ENCODE results near the gene AMOT.

Gene AMOT

DNA sequence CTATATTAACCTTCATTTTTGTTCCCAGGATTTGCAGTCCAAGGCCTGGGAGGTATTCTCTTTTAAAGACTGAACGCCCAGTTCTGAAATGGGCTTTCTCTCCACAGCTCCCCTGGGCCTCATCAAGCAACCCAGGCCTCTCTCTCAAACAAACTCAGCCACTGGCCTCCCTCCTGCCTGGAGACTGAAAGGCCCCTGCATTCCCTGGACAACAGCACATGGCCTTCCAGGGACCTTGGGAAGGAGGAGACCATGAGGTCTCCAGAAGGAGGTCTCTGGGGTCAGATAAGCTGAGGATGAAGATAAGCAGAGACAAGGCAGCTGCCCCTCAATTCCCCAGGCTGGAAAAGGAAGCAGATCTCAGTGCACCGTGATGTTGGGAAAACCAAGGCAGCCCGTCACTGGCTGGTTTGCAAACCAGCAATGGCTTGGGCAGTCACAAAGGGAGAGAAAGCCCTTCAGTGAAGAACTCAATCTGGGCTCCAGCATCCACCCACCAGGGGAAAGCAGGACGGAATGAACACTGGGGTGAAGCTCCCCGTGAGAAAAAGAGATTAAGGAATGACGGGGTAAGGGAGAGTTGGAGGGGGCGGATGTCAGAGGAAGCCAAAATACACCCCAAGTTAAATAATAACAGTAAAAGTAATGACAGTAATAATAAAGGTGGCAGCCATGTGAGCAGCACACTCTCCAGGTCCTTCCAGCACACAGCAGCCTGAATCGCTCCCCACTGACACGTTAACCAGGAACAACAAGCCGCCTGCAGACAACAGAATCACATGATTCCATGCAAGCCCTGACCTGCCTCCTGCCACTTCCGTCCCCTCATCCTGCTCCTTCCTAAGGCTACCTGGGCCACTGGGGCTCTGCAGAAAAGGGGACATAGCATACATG lies 22.3 kb downstream of the AMOT start:
- Histone ChIP-seq H3K27me3 (ENCODE audit: control insufficient read depth, insufficient read depth, low read length) (no peaks in the 10 kb centered on the region), H3K4me1 (ENCODE audit: control insufficient read depth, insufficient read depth, low read length) (peaks cover 10% of the 10 kb centered on the region), H3K9me3 (ENCODE audit: control insufficient read depth, low read length) (no peaks in the 10 kb centered on the region), H3K36me3 (ENCODE audit: control insufficient read depth, insufficient read depth, low read length) (no peaks in the 10 kb centered on the region), H3K9ac (ENCODE audit: low read length) (no peak overlapping the region), H3K4me3 (ENCODE audit: low read length) (no peak overlapping the region)

DNA sequence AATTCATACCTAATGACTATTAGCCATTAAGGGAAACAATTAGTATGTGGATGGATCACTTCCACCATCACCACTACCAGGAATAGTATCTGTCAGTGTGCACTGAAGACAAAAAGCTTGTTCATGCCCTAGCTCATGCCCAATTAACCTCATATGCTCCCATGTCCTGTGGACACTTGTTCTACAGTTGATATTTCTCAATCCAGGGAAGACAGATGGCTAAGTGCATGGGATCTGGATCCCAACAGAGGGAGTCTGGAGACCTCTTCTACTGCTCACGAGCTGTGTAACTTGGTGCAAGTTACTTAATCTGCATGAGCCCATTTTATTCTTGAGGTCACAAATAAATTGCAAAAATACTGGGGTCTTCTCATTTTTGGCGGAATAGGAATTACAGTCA lies 23.7 kb downstream of the AMOT start:
- Histone ChIP-seq H3K4me3 (ENCODE audit: low read length) (no peak overlapping the region), H3K27me3 (ENCODE audit: control insufficient read depth, insufficient read depth, low read length) (no peaks in the 10 kb centered on the region), H3K36me3 (ENCODE audit: control insufficient read depth, insufficient read depth, low read length) (no peaks in the 10 kb centered on the region), H3K9me3 (ENCODE audit: control insufficient read depth, low read length) (no peaks in the 10 kb centered on the region), H3K4me1 (ENCODE audit: control insufficient read depth, insufficient read depth, low read length) (peaks cover 10% of the 10 kb centered on the region), H3K9ac (ENCODE audit: low read length) (no peak overlapping the region)

DNA sequence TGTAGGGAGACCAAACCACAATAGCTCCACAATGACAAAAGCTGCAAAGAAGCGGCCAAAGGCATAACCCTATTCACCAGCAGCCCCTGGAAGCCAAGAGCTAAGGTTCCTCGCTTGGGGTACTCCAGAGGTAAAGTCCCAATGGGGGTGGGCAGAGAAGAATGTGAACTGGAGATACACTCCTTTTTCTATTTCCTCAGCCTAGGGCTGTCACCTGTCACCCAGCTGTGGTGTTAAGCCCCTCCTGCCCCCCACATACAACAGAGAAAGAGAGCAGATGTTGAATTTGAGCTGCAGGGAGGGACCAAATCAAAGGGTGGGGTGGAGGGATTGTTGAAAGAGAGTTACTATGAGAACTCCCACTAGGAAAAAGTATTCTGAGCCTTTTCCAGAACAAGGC lies 26.1 kb downstream of the AMOT start:
- H3K36me3 ChIP-seq (ENCODE audit: control insufficient read depth, insufficient read depth, low read length), result no peaks in the 10 kb centered on the region
- no peak overlapping the region for H3K4me3 ChIP-seq (ENCODE audit: low read length)
- no peaks in the 10 kb centered on the region for H3K9me3 ChIP-seq (ENCODE audit: control insufficient read depth, low read length)
- H3K4me1 ChIP-seq (ENCODE audit: control insufficient read depth, insufficient read depth, low read length), result no peaks in the 10 kb centered on the region
- H3K27me3 ChIP-seq (ENCODE audit: control insufficient read depth, insufficient read depth, low read length), result no peaks in the 10 kb centered on the region
- H3K9ac ChIP-seq (ENCODE audit: low read length), result no peak overlapping the region

DNA sequence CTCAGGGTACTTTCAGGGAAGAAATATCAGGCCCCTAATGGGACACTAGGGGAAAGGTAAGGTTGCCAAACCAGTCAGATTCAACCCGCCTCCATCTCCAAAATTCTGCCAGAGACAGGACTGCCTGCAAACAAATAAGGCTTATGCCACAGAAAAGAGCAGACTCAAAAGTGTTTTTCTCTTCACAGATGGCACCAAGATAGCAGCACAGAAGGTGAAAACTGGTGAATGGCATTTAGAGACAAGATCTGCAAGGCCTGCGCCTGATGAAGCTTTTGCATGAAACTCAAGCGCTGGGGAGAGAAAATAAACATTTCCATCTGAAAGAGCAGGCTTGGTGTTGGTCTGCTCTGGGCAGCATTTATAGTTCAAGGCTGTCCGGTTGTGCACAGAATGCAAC lies 27.9 kb downstream of the AMOT start:
- Histone ChIP-seq H3K4me3 (ENCODE audit: low read length) (no peak overlapping the region), H3K27me3 (ENCODE audit: control insufficient read depth, insufficient read depth, low read length) (no peaks in the 10 kb centered on the region), H3K4me1 (ENCODE audit: control insufficient read depth, insufficient read depth, low read length) (no peaks in the 10 kb centered on the region), H3K9ac (ENCODE audit: low read length) (no peak overlapping the region), H3K9me3 (ENCODE audit: control insufficient read depth, low read length) (no peaks in the 10 kb centered on the region), H3K36me3 (ENCODE audit: control insufficient read depth, insufficient read depth, low read length) (no peaks in the 10 kb centered on the region)

DNA sequence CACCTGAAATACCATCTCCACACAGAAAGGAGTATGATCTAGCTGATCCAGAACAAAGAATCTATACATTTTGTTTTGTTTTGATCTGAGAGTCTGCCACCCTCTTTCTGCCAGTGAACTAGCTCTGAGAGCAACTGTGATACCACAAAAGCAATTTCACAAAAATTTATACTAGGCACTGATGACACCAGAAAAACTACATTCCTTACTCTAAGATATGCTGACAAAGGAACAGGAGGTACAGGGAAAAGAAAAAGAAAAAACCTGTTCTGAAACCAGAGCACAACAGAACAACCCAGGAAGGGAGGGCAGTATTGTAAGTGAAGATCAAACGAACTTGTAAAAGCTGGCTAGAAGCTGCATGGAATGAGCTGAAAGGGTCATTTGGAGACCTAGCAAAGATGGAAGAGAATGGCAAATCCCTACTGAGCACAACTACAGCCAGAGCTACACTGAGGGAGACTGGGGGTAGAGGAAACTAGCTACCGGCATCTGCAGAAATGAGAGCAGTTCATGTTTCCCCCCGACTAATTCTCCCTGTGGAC lies 31.9 kb downstream of the AMOT start:
- Histone ChIP-seq H3K9ac (ENCODE audit: low read length) (no peak overlapping the region), H3K4me3 (ENCODE audit: low read length) (no peak overlapping the region), H3K9me3 (ENCODE audit: control insufficient read depth, low read length) (no peaks in the 10 kb centered on the region), H3K36me3 (ENCODE audit: control insufficient read depth, insufficient read depth, low read length) (no peaks in the 10 kb centered on the region), H3K27me3 (ENCODE audit: control insufficient read depth, insufficient read depth, low read length) (no peaks in the 10 kb centered on the region), H3K4me1 (ENCODE audit: control insufficient read depth, insufficient read depth, low read length) (no peaks in the 10 kb centered on the region)

DNA sequence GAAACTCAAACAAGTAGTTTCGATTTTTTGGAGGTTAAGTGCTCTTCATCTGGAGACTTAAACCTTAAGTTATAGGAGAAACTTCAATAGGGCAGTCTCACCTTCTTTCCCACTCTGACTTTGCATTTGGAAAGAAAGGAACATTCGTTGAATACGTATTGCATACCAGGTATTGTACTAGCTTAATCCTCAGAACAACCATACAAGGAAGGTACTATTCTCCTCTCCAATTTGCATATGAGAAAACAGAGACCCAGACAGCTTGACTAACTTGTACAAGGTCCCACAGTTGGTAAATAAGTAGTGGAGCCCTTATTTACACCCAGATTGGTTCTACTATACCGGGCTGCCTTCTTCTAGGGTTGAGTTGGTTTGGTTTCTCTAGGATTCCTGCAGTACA lies 32.6 kb downstream of the AMOT start:
- Histone ChIP-seq H3K36me3 (ENCODE audit: control insufficient read depth, insufficient read depth, low read length) (no peaks in the 10 kb centered on the region), H3K27me3 (ENCODE audit: control insufficient read depth, insufficient read depth, low read length) (no peaks in the 10 kb centered on the region), H3K9ac (ENCODE audit: low read length) (no peak overlapping the region), H3K9me3 (ENCODE audit: control insufficient read depth, low read length) (no peaks in the 10 kb centered on the region), H3K4me1 (ENCODE audit: control insufficient read depth, insufficient read depth, low read length) (no peaks in the 10 kb centered on the region), H3K4me3 (ENCODE audit: low read length) (no peak overlapping the region)

DNA sequence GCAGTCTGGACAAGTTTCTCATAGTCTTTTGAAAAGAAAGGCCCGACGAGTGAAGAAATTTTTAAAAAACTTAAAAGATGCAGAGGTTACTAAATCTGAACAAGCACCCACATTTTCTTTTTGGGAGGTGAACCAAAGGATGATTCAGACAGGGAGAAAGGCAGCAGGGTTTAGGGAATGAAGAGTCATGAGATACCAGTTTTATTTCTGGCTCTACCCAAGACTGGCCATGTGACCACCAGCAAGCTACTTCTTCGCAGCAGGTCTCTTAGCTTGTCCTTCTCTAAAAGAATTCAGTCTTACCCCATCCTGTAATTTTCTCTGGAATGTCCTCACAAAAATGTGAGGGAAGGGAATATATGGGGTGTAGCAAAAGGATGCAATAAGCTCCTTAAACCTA lies 37.6 kb downstream of the AMOT start:
- H3K27me3 ChIP-seq (ENCODE audit: control insufficient read depth, insufficient read depth, low read length), result no peaks in the 10 kb centered on the region
- no peaks in the 10 kb centered on the region for H3K4me1 ChIP-seq (ENCODE audit: control insufficient read depth, insufficient read depth, low read length)
- H3K4me3 ChIP-seq (ENCODE audit: low read length), result no peak overlapping the region
- H3K36me3 ChIP-seq (ENCODE audit: control insufficient read depth, insufficient read depth, low read length), result no peaks in the 10 kb centered on the region
- H3K9ac ChIP-seq (ENCODE audit: low read length), result no peak overlapping the region
- no peaks in the 10 kb centered on the region for H3K9me3 ChIP-seq (ENCODE audit: control insufficient read depth, low read length)

DNA sequence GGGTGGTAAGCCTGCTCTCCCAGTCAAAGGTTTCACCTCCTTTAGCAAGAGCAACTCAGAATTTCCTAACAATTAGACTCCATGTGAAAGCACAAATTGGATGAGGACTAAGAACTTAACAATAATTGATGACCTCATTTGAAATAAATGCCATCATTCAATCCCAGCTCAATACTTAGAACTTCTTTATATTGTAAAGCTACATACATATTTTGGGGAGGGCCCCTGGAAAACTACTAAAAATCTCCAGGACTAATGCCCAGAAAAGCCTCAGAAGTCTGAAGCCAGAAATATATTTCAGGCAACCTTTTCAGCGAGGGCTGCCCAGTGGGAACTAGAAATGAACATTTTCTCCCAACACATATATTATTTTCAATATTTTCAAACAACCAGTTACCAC lies 38.1 kb downstream of the AMOT start:
- Histone ChIP-seq H3K9me3 (ENCODE audit: control insufficient read depth, low read length) (no peaks in the 10 kb centered on the region), H3K27me3 (ENCODE audit: control insufficient read depth, insufficient read depth, low read length) (no peaks in the 10 kb centered on the region), H3K4me1 (ENCODE audit: control insufficient read depth, insufficient read depth, low read length) (no peaks in the 10 kb centered on the region), H3K9ac (ENCODE audit: low read length) (no peak overlapping the region), H3K36me3 (ENCODE audit: control insufficient read depth, insufficient read depth, low read length) (no peaks in the 10 kb centered on the region), H3K4me3 (ENCODE audit: low read length) (no peak overlapping the region)

DNA sequence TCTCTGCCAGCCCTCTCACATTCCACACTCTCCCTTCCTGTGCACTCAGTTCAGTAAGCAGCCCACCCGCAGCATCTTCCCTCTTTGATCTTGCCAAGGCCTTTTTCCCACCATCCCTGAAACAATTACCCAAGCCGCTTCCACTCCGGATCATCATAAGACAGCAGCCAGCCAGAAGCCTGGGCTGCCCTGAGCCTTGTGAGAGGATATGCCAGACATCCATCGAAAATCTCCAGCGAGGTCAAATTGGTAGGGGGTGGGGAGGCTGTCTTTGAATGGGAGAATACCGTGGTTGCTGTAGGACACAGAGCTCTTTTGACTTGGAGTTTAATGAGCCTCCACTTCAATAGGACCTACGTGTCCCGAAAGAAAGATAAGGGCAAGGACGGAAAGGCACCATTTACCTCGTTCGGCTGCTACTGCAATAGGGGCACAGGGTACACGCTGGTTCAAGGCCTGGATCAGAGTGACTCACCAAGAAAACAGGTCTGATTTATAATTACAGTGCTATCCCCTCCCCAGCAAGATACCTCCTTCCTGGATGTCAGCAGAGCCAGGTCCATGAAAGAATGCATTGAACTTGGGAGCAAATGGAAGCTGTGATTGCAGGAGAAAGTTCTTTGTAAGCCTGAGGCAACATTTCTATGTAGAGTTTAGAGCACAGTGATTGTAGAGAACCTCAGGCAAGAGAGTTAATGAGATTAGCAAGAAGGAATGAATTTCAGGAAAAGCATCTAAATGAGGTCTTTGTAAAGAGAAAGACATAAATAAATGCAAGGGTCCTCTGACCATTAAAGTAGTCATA lies 39.5 kb downstream of the AMOT start:
- Histone ChIP-seq H3K27me3 (ENCODE audit: control insufficient read depth, insufficient read depth, low read length) (no peaks in the 10 kb centered on the region), H3K4me3 (ENCODE audit: low read length) (no peak overlapping the region), H3K36me3 (ENCODE audit: control insufficient read depth, insufficient read depth, low read length) (no peaks in the 10 kb centered on the region), H3K9me3 (ENCODE audit: control insufficient read depth, low read length) (no peaks in the 10 kb centered on the region), H3K9ac (ENCODE audit: low read length) (no peak overlapping the region), H3K4me1 (ENCODE audit: control insufficient read depth, insufficient read depth, low read length) (no peaks in the 10 kb centered on the region)

DNA sequence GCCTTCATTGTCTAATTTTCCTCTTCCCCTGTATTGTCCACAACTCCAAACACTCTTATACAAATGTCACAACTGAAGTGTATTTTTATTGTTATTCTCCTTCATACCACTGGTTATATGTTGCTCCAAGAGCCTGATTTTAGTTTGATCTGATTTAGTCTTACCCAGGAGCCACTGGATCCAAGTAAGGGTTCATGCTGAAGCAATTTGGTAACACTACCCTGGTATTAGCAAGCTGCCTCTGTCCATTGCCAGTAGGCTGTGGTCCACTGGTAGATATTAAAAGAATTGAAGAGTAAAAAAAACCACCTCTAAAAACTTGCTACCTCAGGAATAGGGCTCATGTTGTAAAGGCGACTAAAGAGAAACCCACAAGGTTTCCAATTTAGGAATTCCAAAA lies 41.2 kb downstream of the AMOT start:
- H3K27me3 ChIP-seq (ENCODE audit: control insufficient read depth, insufficient read depth, low read length), result no peaks in the 10 kb centered on the region
- H3K4me1 ChIP-seq (ENCODE audit: control insufficient read depth, insufficient read depth, low read length), result no peaks in the 10 kb centered on the region
- no peak overlapping the region for H3K9ac ChIP-seq (ENCODE audit: low read length)
- H3K9me3 ChIP-seq (ENCODE audit: control insufficient read depth, low read length), result no peaks in the 10 kb centered on the region
- no peaks in the 10 kb centered on the region for H3K36me3 ChIP-seq (ENCODE audit: control insufficient read depth, insufficient read depth, low read length)
- no peak overlapping the region for H3K4me3 ChIP-seq (ENCODE audit: low read length)

DNA sequence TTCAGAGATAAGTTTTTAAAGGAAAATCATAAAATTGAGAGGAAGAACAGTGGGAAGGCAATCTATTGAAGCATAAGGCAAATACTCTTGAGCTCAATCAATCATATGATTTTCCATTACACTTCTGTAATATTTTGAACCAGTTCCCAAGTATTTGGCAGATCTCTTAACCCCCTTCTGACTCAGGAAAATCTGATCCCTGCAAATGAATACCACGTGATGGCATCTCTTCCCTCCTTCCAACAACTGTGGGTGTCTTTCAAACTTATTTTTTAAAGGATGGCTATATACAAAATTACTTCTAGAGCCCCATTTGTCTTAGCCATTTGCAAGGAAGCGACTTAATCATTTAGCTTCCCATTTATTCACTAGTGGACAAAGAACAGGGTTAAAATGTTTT lies 41.9 kb downstream of the AMOT start:
- no peaks in the 10 kb centered on the region for H3K4me1 ChIP-seq (ENCODE audit: control insufficient read depth, insufficient read depth, low read length)
- no peaks in the 10 kb centered on the region for H3K9me3 ChIP-seq (ENCODE audit: control insufficient read depth, low read length)
- no peaks in the 10 kb centered on the region for H3K36me3 ChIP-seq (ENCODE audit: control insufficient read depth, insufficient read depth, low read length)
- H3K4me3 ChIP-seq (ENCODE audit: low read length), result no peak overlapping the region
- H3K27me3 ChIP-seq (ENCODE audit: control insufficient read depth, insufficient read depth, low read length), result no peaks in the 10 kb centered on the region
- H3K9ac ChIP-seq (ENCODE audit: low read length), result no peak overlapping the region

DNA sequence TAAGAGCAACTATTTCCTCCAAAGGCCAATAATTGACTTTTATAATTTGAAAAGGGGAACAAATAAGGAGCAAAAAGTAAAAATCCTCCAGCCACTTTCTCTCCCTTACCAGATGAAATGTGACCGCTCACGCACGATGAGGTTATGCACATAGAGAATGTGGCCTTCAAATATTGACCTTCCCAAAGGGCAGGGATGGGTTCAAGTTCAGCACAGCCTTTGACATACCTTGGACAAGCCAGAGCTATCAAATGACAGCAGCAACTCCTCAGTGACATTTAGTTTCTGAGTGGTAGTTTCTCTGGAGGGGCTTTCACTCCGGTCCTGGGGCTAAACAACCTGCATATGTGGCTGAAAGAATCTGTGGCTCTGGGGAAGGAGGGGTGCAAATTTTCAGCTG lies 50.7 kb downstream of the AMOT start:
- no peak overlapping the region for H3K9ac ChIP-seq (ENCODE audit: low read length)
- no peaks in the 10 kb centered on the region for H3K27me3 ChIP-seq (ENCODE audit: control insufficient read depth, insufficient read depth, low read length)
- no peaks in the 10 kb centered on the region for H3K36me3 ChIP-seq (ENCODE audit: control insufficient read depth, insufficient read depth, low read length)
- no peaks in the 10 kb centered on the region for H3K9me3 ChIP-seq (ENCODE audit: control insufficient read depth, low read length)
- H3K4me3 ChIP-seq (ENCODE audit: low read length), result no peak overlapping the region
- no peaks in the 10 kb centered on the region for H3K4me1 ChIP-seq (ENCODE audit: control insufficient read depth, insufficient read depth, low read length)

Measured in mucosa of stomach (tissue), 1 donor.